ENCODE results near the gene FHOD3.

DNA sequence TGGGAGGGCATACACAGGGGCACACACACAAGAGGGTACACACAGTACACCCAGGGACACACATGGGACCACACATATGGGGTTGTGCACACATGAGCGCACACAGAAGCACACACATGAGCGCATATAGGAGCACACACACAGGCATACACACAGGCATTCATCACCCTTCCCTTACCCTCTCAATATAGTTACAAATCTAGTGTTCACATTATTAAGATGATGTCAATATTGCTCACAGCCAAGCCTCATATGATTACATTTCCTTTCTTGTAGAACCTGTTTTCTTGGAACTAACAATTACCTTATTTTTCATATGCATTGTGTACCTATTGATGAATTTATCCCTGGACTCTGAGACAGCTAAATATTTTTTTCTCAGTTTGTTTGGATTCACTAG lies 156.7 kb downstream of the FHOD3 start:
- TF ChIP-seq EP300 (IDR thresholded peaks at IDR 0.05) (no peak), POLR2A (IDR thresholded peaks at IDR 0.05) (no peak), CTCF (IDR thresholded peaks at IDR 0.05) (no peak)
